ENCODE measurements around the gene OTUD3. TPM values are rescaled to one million over a fixed set of nuclear protein-coding genes. Genes with fewer than 3 reads are reported as not detected.

Gene OTUD3
- 10 to 100 TPM in 1 of 4 donors, 1 to 10 TPM in 3; 5.1 to 14.9 (median 6.3) TPM for total RNA-seq

- peak; percentile 99 for DNase-seq (ENCODE audit: extremely low spot score)
- Histone ChIP-seq H3K36me3 (no peaks in the 10 kb centered on the region), H3K9me3 (no peaks in the 10 kb centered on the region), H3K4me3 (peak within 1 kb of the TSS; percentile 71 to 98 (median 86)), H3K4me1 (peaks cover 9 to 34% (median 28%) of the 10 kb centered on the region in 4 donors), H3K27me3 (peaks cover 0 to 4% (median 0%) of the 10 kb centered on the region in 4 donors), H3K27ac (replicated peaks in 1 of 4) (peak within 1 kb of the TSS; percentile 86 to 96 (median 95))
- TF ChIP-seq CTCF (IDR thresholded peaks at IDR 0.05), result peak; percentile 89 to 95 (median 94)
- no peak for TF ChIP-seq EP300 (IDR thresholded peaks at IDR 0.05)
- no peak for TF ChIP-seq POLR2A (IDR thresholded peaks at IDR 0.05; ENCODE audit: low read depth)
- TF ChIP-seq POLR2AphosphoS5 (IDR thresholded peaks at IDR 0.05), result peak; percentile 93 to 97
- intact Hi-C loops (cut with DNase I), result no loop called here
- WGBS, result 0% methylated on average over 9 of the region's 97 CpGs
These were observed at the start of gene OTUD3 for GRCh38 chr1:19882111-19883071. OTUD3 (plus strand) TSS chr1:19882395; CDS start chr1:19882514, 119 bp downstream.

- Histone ChIP-seq H3K4me3 (no peak overlapping the region), H3K27me3 (peaks cover 0 to 7% (median 0%) of the 10 kb centered on the region in 4 donors), H3K36me3 (no peaks in the 10 kb centered on the region), H3K4me1 (no peaks in the 10 kb centered on the region), H3K9me3 (no peaks in the 10 kb centered on the region), H3K27ac (replicated peaks in 1 of 4) (no peak overlapping the region)
- TF ChIP-seq EP300 (IDR thresholded peaks at IDR 0.05) (no peak), CTCF (IDR thresholded peaks at IDR 0.05) (no peak), POLR2A (IDR thresholded peaks at IDR 0.05; ENCODE audit: low read depth) (no peak), POLR2AphosphoS5 (IDR thresholded peaks at IDR 0.05) (no peak)
- WGBS, result 85% methylated on average over 4 of the region's 4 CpGs
- intact Hi-C loops (cut with DNase I), result no loop called here
- no peak for DNase-seq (ENCODE audit: extremely low spot score)
These were observed 46.6 kb upstream of the OTUD3 start for GRCh38 chr1:19835578-19835977.

- Histone ChIP-seq H3K4me1 (no peaks in the 10 kb centered on the region), H3K4me3 (no peak overlapping the region), H3K9me3 (no peaks in the 10 kb centered on the region), H3K27ac (replicated peaks in 1 of 4) (no peak overlapping the region), H3K27me3 (no peaks in the 10 kb centered on the region), H3K36me3 (no peaks in the 10 kb centered on the region)
- no peak for DNase-seq (ENCODE audit: extremely low spot score)
- TF ChIP-seq CTCF (IDR thresholded peaks at IDR 0.05), result no peak
- WGBS, result 84% methylated on average over 2 of the region's 2 CpGs
- intact Hi-C loops (cut with DNase I), result no loop called here
These were observed 44.3 kb upstream of the OTUD3 start for GRCh38 chr1:19837866-19838265.

- H3K4me1 ChIP-seq, result no peaks in the 10 kb centered on the region
- intact Hi-C loops (cut with DNase I), result no loop called here
- H3K27me3 ChIP-seq, result peaks cover 0 to 5% (median 0%) of the 10 kb centered on the region in 4 donors
- no peak overlapping the region for H3K27ac ChIP-seq (replicated peaks in 1 of 4)
- no peak overlapping the region for H3K4me3 ChIP-seq
- no peak for DNase-seq (ENCODE audit: extremely low spot score)
- TF ChIP-seq POLR2A (IDR thresholded peaks at IDR 0.05; ENCODE audit: low read depth) (no peak), POLR2AphosphoS5 (IDR thresholded peaks at IDR 0.05) (no peak), CTCF (IDR thresholded peaks at IDR 0.05) (no peak), EP300 (IDR thresholded peaks at IDR 0.05) (no peak)
- no peaks in the 10 kb centered on the region for H3K36me3 ChIP-seq
- H3K9me3 ChIP-seq, result no peaks in the 10 kb centered on the region
These were observed 42.0 kb upstream of the OTUD3 start for GRCh38 chr1:19840228-19840627.
